PC-9 (cell line): ENCODE data around the gene PITPNM2. TPM values are rescaled to one million over a fixed set of nuclear protein-coding genes. Genes with fewer than 3 reads are reported as not detected.

Source experiments
- BruUV-seq: library from RNA; stranded (reverse); fragments of 400-500 nt; replicated peaks from 2 replicates; lab custom pipeline; 2021; lab: Mats Ljungman, UMichigan
- CTCF ChIA-PET: fragments of 300-600 bp; sonication (Branson Sonifier 250); formaldehyde crosslinking; loops from one replicate; lab custom pipeline; 2022; ENCODE audit warnings: antibody characterized with exemption; lab: Charles Lee
- POLR2A ChIA-PET: fragments of 300-600 bp; sonication (Branson Sonifier 250); formaldehyde crosslinking; loops from one replicate; lab custom pipeline; 2022; ENCODE audit warnings: antibody characterized with exemption; ENCODE audit not compliant: unreplicated experiment; lab: Charles Lee
- DNase-seq, 2 experiments: peaks; one replicate each; pipeline versions ENCODE4 v3.0.0 to v3.0.0-alpha.2; 2015 to 2022; ENCODE audit warnings: mixed read lengths in 1 of 2
- H2AFZ ChIP-seq: fragments of 200-600 bp; sonication (generic); 2 replicates; pipeline ENCODE4 v1.8.1; 2017; ENCODE audit warnings: antibody characterized with exemption
- H3F3A ChIP-seq: fragments of 200-600 bp; sonication (generic); 2 replicates; pipeline ENCODE4 v1.8.1; 2017; ENCODE audit warnings: antibody characterized with exemption, mild to moderate bottlenecking, low read depth; ENCODE audit not compliant: insufficient read depth
- H3K27ac ChIP-seq: fragments of 200-600 bp; sonication (generic); 2 replicates; pipeline ENCODE4 v1.6.1; 2016; ENCODE audit warnings: mixed run types
- H3K27me3 ChIP-seq: fragments of 200-600 bp; sonication (generic); 2 replicates; pipeline ENCODE4 v1.6.1; 2016; ENCODE audit warnings: low read depth, mixed run types; ENCODE audit not compliant: insufficient read depth
- H3K36me3 ChIP-seq: fragments of 200-600 bp; sonication (generic); 2 replicates; pipeline ENCODE4 v1.6.1; 2016; ENCODE audit warnings: low read depth, mixed run types
- H3K4me1 ChIP-seq: fragments of 200-600 bp; sonication (generic); replicated peaks from 2 replicates; pipeline ENCODE4 v1.6.1; 2016; ENCODE audit warnings: mixed run types; ENCODE audit not compliant: insufficient read depth
- H3K4me2 ChIP-seq: fragments of 200-600 bp; sonication (generic); 2 replicates; pipeline ENCODE4 v1.6.1; 2017; ENCODE audit warnings: mixed run types
- H3K4me3 ChIP-seq: fragments of 200-600 bp; sonication (generic); 2 replicates; pipeline ENCODE4 v1.6.1; 2016; ENCODE audit warnings: mixed run types
- H3K79me2 ChIP-seq: fragments of 200-600 bp; sonication (generic); 2 replicates; pipeline ENCODE4 v1.6.1; 2017; ENCODE audit warnings: low read depth, mixed run types
- H3K9me2 ChIP-seq: fragments of 200-600 bp; sonication (generic); 2 replicates; pipeline ENCODE4 v1.8.1; 2017; ENCODE audit warnings: mild to moderate bottlenecking; ENCODE audit not compliant: insufficient read depth
- H3K9me3 ChIP-seq: fragments of 200-600 bp; sonication (generic); 2 replicates; pipeline ENCODE4 v1.8.1; 2016; ENCODE audit warnings: low read depth; ENCODE audit not compliant: insufficient read depth
- H4K20me1 ChIP-seq: fragments of 200-600 bp; sonication (generic); 2 replicates; pipeline ENCODE4 v1.8.1; 2017; ENCODE audit not compliant: insufficient read depth
- EZH2 ChIP-seq: fragments of 200-600 bp; sonication (generic); IDR thresholded peaks from 2 replicates; pipeline ENCODE4 v1.8.0; 2017; ENCODE audit warnings: antibody characterized with exemption, low read depth
- intact Hi-C: fragments of 100-400 bp; cut with micrococcal nuclease; formaldehyde crosslinking; loops from one replicate; pipeline ENCODE4 v1.10.0; 2022; ENCODE audit not compliant: unreplicated experiment
- total RNA-seq: library from RNA; stranded (reverse); gene quantifications from 2 replicates; pipeline ENCODE4 v1.2.3, GENCODE V29; 2021
- TF ChIP-seq, protein P1 (sequence below): fragments of 200-600 bp; sonication (generic); conservative IDR thresholded peaks from 2 replicates; pipeline ENCODE4 v1.6.1; 2017; ENCODE audit warnings: mixed run types, antibody characterized with exemption, mild to moderate bottlenecking, moderate library complexity

The PITPNM2 gene
- total RNA-seq, 1 experiment from 2014 or later, result 16.6 TPM

GRCh38 chr12:123167329-123167728, 16.4 kb upstream of the PITPNM2 start:
- Histone ChIP-seq H3K4me1 (peaks cover 22% of the 10 kb centered on the region), H3K79me2 (no peaks in the 10 kb centered on the region), H3K27ac (no peak overlapping the region), H3K36me3 (no peaks in the 10 kb centered on the region), H3K4me2 (no peak overlapping the region), H3K9me3 (no peaks in the 10 kb centered on the region), H3F3A (peaks cover 13% of the 10 kb centered on the region), H3K4me3 (no peak overlapping the region), H3K27me3 (no peaks in the 10 kb centered on the region), H4K20me1 (no peaks in the 10 kb centered on the region), H2AFZ (no peak overlapping the region), H3K9me2 (no peaks in the 10 kb centered on the region)
- POLR2A ChIA-PET, result interaction anchor here (0.7 kb wide), 1 partner anchor 446 kb away, joined by 3 read pairs; no protein-coding TSS in a partner anchor
- BruUV-seq, result no TSS peak
- intact Hi-C loops, result loop anchor here (10.0 kb wide), 1 partner anchor 183 kb away; the partner anchor contains the start of gene ARL6IP4
- DNase-seq, result no peak
- no peak for TF ChIP-seq EZH2
- TF ChIP-seq, protein P1, sequence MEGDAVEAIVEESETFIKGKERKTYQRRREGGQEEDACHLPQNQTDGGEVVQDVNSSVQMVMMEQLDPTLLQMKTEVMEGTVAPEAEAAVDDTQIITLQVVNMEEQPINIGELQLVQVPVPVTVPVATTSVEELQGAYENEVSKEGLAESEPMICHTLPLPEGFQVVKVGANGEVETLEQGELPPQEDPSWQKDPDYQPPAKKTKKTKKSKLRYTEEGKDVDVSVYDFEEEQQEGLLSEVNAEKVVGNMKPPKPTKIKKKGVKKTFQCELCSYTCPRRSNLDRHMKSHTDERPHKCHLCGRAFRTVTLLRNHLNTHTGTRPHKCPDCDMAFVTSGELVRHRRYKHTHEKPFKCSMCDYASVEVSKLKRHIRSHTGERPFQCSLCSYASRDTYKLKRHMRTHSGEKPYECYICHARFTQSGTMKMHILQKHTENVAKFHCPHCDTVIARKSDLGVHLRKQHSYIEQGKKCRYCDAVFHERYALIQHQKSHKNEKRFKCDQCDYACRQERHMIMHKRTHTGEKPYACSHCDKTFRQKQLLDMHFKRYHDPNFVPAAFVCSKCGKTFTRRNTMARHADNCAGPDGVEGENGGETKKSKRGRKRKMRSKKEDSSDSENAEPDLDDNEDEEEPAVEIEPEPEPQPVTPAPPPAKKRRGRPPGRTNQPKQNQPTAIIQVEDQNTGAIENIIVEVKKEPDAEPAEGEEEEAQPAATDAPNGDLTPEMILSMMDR, result no peak
- CTCF ChIA-PET, result interaction anchor here (0.5 to 0.6 kb wide), 2 partner anchors 66 to 171 kb away, joined by 3 to 4 read pairs; partner anchors contain the start of gene MTRFR

GRCh38 chr12:123165537-123165936, 14.6 kb upstream of the PITPNM2 start:
- Histone ChIP-seq H3K9me2 (no peaks in the 10 kb centered on the region), H3K27me3 (no peaks in the 10 kb centered on the region), H3K9me3 (no peaks in the 10 kb centered on the region), H3F3A (peaks cover 13% of the 10 kb centered on the region), H3K4me3 (no peak overlapping the region), H3K4me2 (no peak overlapping the region), H2AFZ (no peak overlapping the region), H3K4me1 (peaks cover 23% of the 10 kb centered on the region), H3K27ac (no peak overlapping the region), H4K20me1 (no peaks in the 10 kb centered on the region), H3K36me3 (no peaks in the 10 kb centered on the region), H3K79me2 (no peaks in the 10 kb centered on the region)
- no TSS peak for BruUV-seq
- intact Hi-C loops, result loop anchor here (10.0 kb wide), 1 partner anchor 181 kb away; the partner anchor contains the start of gene ARL6IP4
- ChIA-PET POLR2A (no interaction called here), CTCF (no interaction called here)
- TF ChIP-seq, protein P1, result no peak
- no peak for TF ChIP-seq EZH2
- DNase-seq, result no peak

GRCh38 chr12:123164710-123165261, 13.9 kb upstream of the PITPNM2 start:
- DNase-seq, result no peak
- no peaks in the 10 kb centered on the region for H3K9me2 ChIP-seq
- H3K27ac ChIP-seq, result peak overlapping the region; percentile 72; the same call in 1 of the 2 replicates
- H2AFZ ChIP-seq, result no peak overlapping the region
- no peaks in the 10 kb centered on the region for H3K36me3 ChIP-seq
- H4K20me1 ChIP-seq, result no peaks in the 10 kb centered on the region
- TF ChIP-seq, protein P1, result no peak
- no peak for TF ChIP-seq EZH2
- BruUV-seq, result no TSS peak
- H3K4me3 ChIP-seq, result no peak overlapping the region
- H3K4me1 ChIP-seq, result peaks cover 23% of the 10 kb centered on the region
- H3K4me2 ChIP-seq, result no peak overlapping the region
- no peaks in the 10 kb centered on the region for H3K9me3 ChIP-seq
- ChIA-PET CTCF (no interaction called here), POLR2A (no interaction called here)
- no peaks in the 10 kb centered on the region for H3K79me2 ChIP-seq
- intact Hi-C loops, result loop anchor here (5.0 to 10.0 kb wide), 2 partner anchors 68 to 180 kb away; partner anchors contain the start of genes ARL6IP4, MPHOSPH9 and MTRFR
- H3K27me3 ChIP-seq, result no peaks in the 10 kb centered on the region
- H3F3A ChIP-seq, result peaks cover 13% of the 10 kb centered on the region
